ENCODE measurements around the gene ZDHHC15. TPM values are rescaled to one million over a fixed set of nuclear protein-coding genes. Genes with fewer than 3 reads are reported as not detected.
"Not testable (repeated sequence)": the region's sequence is repeated elsewhere in the genome, so short reads cannot be mapped to it uniquely, and the experiment has no call there.

Gene ZDHHC15
- total RNA-seq, 1 experiment from 2014 or later, result not detected

DNA sequence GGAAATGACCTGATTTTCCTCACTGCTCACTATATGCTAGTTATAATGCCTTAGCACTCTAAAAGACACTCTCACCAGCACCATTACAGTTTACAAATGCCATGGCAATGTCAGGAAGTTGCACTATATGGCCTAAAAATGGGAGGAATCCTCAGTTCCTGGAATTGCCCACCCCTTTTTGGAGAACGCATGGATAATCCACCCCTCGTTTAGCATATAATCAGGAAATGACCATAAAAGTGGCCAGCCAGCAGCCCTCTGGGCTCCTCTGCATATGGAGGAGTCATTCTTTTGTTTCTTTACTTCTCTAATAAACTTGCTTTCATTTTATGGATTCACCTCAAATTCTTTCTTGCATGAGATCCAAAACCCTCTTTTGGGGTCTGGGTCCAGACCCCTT lies 156.0 kb downstream of the ZDHHC15 start:
- DNase-seq (ENCODE audit: low spot score), result no peak
- BruUV-seq (replicated peaks), result no TSS peak
- Histone ChIP-seq H3K4me1 (ENCODE audit: insufficient read depth, low read length, poor library complexity, severe bottlenecking) (no peaks in the 10 kb centered on the region), H3K36me3 (ENCODE audit: insufficient read depth, low read length, poor library complexity, severe bottlenecking) (no peaks in the 10 kb centered on the region), H3K27ac (ENCODE audit: low read depth, low read length, poor library complexity, severe bottlenecking) (no peak overlapping the region), H3K27me3 (replicated peaks; ENCODE audit: insufficient read depth, low read depth, low read length, poor library complexity) (no peaks in the 10 kb centered on the region), H3K4me3 (ENCODE audit: low read depth, low read length, poor library complexity, severe bottlenecking) (no peak overlapping the region), H3K9me3 (ENCODE audit: low read depth, low read length, poor library complexity, severe bottlenecking) (peaks cover 3% of the 10 kb centered on the region)
- intact Hi-C loops (cut with micrococcal nuclease; ENCODE audit: unreplicated experiment), result no loop called here
- no peak for TF ChIP-seq EZH2 (IDR thresholded peaks at IDR 0.05; ENCODE audit: borderline replicate concordance, low read depth, low read length, poor library complexity, severe bottlenecking)
- TF ChIP-seq, protein P1, sequence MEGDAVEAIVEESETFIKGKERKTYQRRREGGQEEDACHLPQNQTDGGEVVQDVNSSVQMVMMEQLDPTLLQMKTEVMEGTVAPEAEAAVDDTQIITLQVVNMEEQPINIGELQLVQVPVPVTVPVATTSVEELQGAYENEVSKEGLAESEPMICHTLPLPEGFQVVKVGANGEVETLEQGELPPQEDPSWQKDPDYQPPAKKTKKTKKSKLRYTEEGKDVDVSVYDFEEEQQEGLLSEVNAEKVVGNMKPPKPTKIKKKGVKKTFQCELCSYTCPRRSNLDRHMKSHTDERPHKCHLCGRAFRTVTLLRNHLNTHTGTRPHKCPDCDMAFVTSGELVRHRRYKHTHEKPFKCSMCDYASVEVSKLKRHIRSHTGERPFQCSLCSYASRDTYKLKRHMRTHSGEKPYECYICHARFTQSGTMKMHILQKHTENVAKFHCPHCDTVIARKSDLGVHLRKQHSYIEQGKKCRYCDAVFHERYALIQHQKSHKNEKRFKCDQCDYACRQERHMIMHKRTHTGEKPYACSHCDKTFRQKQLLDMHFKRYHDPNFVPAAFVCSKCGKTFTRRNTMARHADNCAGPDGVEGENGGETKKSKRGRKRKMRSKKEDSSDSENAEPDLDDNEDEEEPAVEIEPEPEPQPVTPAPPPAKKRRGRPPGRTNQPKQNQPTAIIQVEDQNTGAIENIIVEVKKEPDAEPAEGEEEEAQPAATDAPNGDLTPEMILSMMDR (conservative IDR thresholded peaks at IDR 0.05; ENCODE audit: low read depth, low read length), result no peak
- ChIA-PET POLR2A (ENCODE audit: low non-redundant PET) (no interaction called here), CTCF (no interaction called here)

DNA sequence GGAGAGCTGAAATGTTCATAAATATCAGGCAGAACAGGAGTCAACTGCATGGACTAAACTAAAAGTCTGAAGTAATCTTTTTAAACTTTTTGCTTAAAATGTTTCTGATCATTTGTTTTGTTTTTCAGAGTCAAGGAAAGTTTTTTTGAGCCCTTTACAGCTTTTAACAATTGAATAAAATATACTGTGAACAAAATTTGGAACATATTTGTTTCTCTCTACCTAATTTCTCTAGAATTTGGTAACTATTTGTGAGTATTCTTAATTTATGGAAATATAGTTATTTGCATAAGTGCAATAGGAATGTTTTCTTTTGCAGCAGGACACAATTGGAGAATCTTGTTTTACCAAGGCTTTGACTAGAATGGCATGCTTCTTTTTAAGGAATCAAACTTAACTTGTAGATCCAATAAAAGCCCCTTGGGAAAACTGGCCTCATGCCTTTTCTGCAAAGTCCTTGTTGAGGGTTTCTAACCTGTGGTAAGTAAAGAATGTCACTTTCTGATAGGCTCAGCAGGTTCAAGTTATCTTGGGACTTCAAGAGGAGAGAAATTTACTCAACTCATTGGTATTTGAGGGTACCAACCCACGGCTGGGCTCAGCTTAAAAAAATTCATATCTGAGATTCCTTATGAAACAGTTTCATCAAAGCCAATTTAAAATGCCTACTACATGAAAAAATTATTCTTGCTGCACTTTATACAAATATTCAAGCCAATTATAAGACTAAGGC lies 157.4 kb downstream of the ZDHHC15 start:
- BruUV-seq (replicated peaks), result no TSS peak

DNA sequence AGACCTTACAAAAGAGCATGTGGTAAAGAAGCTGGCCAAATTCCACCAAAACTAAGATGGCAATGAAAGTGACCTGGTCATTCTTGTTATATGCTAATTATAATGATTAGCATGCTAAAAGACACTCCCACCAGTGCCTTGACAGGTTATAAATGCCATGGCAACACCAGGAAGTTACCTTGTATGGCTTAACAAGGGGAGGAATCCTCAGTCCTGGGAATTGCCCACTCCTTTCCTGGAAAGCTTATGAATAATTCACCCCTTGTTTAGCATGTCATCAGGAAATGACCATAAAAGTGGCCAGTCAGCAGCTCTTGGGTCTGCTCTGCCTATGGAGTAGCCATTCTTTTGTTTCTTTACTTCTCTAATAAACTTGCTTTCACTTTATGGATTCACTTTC lies 161.0 kb downstream of the ZDHHC15 start:
- intact Hi-C loops (cut with micrococcal nuclease; ENCODE audit: unreplicated experiment), result no loop called here
- peaks cover 7% of the 10 kb centered on the region for H3K9me3 ChIP-seq (ENCODE audit: low read depth, low read length, poor library complexity, severe bottlenecking)
- ChIA-PET CTCF (no interaction called here), POLR2A (ENCODE audit: low non-redundant PET) (no interaction called here)
- H3K4me3 ChIP-seq (ENCODE audit: low read depth, low read length, poor library complexity, severe bottlenecking), result no peak overlapping the region
- no TSS peak for BruUV-seq (replicated peaks)
- no peaks in the 10 kb centered on the region for H3K27me3 ChIP-seq (replicated peaks; ENCODE audit: insufficient read depth, low read depth, low read length, poor library complexity)
- DNase-seq (ENCODE audit: low spot score), result no peak
- TF ChIP-seq EZH2 (IDR thresholded peaks at IDR 0.05; ENCODE audit: borderline replicate concordance, low read depth, low read length, poor library complexity, severe bottlenecking), result no peak
- TF ChIP-seq, protein P1 (conservative IDR thresholded peaks at IDR 0.05; ENCODE audit: low read depth, low read length), result no peak
- H3K27ac ChIP-seq (ENCODE audit: low read depth, low read length, poor library complexity, severe bottlenecking), result no peak overlapping the region
- no peaks in the 10 kb centered on the region for H3K4me1 ChIP-seq (ENCODE audit: insufficient read depth, low read length, poor library complexity, severe bottlenecking)
- no peaks in the 10 kb centered on the region for H3K36me3 ChIP-seq (ENCODE audit: insufficient read depth, low read length, poor library complexity, severe bottlenecking)

More for the DNA sequence above, 157.4 kb downstream of the ZDHHC15 start:
- no peak for DNase-seq (ENCODE audit: low spot score)
- Histone ChIP-seq H3K27me3 (replicated peaks; ENCODE audit: insufficient read depth, low read depth, low read length, poor library complexity) (no peaks in the 10 kb centered on the region), H3K9me3 (ENCODE audit: low read depth, low read length, poor library complexity, severe bottlenecking) (peaks cover 7% of the 10 kb centered on the region), H3K4me1 (ENCODE audit: insufficient read depth, low read length, poor library complexity, severe bottlenecking) (no peaks in the 10 kb centered on the region), H3K36me3 (ENCODE audit: insufficient read depth, low read length, poor library complexity, severe bottlenecking) (no peaks in the 10 kb centered on the region), H3K4me3 (ENCODE audit: low read depth, low read length, poor library complexity, severe bottlenecking) (no peak overlapping the region), H3K27ac (ENCODE audit: low read depth, low read length, poor library complexity, severe bottlenecking) (no peak overlapping the region)
- CTCF ChIA-PET, result no interaction called here
- intact Hi-C loops (cut with micrococcal nuclease; ENCODE audit: unreplicated experiment), result no loop called here
- TF ChIP-seq EZH2 (IDR thresholded peaks at IDR 0.05; ENCODE audit: borderline replicate concordance, low read depth, low read length, poor library complexity, severe bottlenecking), result no peak
- TF ChIP-seq, protein P1 (conservative IDR thresholded peaks at IDR 0.05; ENCODE audit: low read depth, low read length), result no peak
- POLR2A ChIA-PET (ENCODE audit: low non-redundant PET), result no interaction called here

DNA sequence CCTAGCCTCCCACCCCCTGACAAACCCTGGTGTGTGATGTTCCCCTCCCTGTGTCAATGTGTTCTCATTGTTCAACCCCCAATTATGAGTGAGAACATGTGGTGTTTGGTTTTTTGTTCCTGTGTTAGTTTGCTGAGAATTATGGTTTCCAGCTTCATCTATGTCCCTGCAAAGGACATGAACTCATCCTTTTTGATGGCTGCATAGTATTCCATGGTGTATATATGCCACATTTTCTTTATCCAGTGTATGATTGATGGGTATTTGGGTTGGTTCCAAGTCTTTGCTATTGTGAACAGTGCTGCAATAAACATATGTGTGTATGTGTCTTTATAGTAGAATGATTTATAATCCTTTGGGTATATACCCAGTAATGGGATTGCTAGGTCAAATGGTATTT lies 174.2 kb downstream of the ZDHHC15 start:
- intact Hi-C loops (cut with micrococcal nuclease; ENCODE audit: unreplicated experiment), result not testable (repeated sequence)

More for the DNA sequence above, 174.2 kb downstream of the ZDHHC15 start:
- H3K27ac ChIP-seq (ENCODE audit: low read depth, low read length, poor library complexity, severe bottlenecking); H3K4me3 ChIP-seq (ENCODE audit: low read depth, low read length, poor library complexity, severe bottlenecking); H3K27me3 ChIP-seq (replicated peaks; ENCODE audit: insufficient read depth, low read depth, low read length, poor library complexity); H3K36me3 ChIP-seq (ENCODE audit: insufficient read depth, low read length, poor library complexity, severe bottlenecking); DNase-seq (ENCODE audit: low spot score); CTCF ChIA-PET; H3K9me3 ChIP-seq (ENCODE audit: low read depth, low read length, poor library complexity, severe bottlenecking); POLR2A ChIA-PET (ENCODE audit: low non-redundant PET); H3K4me1 ChIP-seq (ENCODE audit: insufficient read depth, low read length, poor library complexity, severe bottlenecking); BruUV-seq (replicated peaks): not testable (repeated sequence)

All from A673 (cell line).